SHP77 (cell line): ENCODE data around the gene ITPRID2.
A peak's percentile ranks its signal among the peaks of the same experiment; 100 is the strongest.

Source experiments
- DNase-seq, 2 experiments: peaks; one replicate each; lab custom pipeline; 2025; lab: John Stamatoyannopoulos, UW

ITPRID2 gene

DNA sequence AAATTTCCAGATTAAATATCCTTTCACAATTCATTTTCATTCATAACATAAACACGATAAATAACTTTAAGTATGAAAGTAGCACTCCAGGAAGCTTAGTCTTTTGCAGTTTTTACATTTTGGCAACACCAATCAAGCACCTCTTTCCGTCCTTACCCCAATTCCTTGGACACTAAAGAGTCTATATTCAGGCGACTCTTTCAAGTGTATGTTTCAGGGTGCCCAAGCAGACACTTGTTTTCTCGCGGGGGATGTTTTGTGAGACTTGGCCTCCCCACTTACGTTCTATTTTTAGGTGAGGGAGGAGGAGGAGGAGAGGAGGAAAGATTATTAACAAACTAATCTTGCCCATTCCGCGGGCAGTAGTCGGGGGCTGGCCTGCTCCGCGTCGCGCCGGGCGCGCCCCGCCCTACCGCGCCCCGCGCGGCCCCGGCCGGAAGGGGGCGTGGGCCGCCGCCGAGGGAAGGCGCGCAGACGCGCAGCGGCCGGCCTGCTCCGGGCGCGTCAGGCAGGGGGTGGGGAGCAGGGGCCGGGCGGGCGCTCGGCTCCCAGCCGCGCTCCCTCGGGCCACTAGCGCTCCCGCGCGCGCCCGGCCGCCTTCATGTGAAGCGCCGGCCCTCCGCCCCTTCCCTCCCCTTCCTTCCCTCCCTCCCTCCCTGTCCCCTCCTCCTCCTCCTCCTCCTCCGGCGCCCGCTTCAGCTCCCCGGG lies at the start of gene ITPRID2:
ITPRID2 (plus strand) TSS at position 473 of the 708 bp plus-strand sequence. CDS start 337 bp downstream, outside the sequence.
- peak; percentile 58 to 81 for DNase-seq

DNA sequence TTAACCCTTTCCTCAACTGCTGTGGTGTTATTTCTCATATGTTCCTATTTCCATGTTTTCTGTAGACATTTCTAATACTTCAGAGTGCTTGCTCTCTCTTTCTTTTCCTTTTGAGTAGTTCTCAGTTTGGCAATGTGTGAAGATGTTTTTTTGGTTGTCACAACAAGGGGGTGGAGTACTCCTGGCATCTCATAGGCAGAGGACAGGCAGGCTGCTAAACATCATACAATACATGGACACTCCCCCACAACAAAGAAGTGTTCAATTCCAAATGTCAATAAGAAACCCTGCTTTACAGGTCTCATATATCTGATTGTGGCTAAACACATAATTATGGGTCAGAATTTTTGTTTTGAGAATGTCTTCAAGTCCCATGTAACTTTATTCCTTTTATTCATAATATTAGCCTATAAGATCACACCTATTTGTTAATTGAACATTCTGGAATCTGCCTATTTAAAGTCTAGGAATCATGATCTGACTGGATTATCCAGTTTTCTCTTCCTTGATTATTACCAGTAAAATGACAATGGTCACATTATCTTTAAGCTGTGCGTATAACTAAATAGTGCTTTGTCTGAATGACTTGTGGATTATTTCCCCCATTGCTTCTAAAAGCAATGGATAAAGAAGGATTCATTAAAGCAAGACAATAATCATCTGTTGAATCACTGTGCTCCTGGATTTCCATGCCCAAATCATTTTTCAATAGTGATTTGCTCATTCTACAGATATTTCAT lies 46.8 kb upstream of the ITPRID2 start:
- no peak for DNase-seq

DNA sequence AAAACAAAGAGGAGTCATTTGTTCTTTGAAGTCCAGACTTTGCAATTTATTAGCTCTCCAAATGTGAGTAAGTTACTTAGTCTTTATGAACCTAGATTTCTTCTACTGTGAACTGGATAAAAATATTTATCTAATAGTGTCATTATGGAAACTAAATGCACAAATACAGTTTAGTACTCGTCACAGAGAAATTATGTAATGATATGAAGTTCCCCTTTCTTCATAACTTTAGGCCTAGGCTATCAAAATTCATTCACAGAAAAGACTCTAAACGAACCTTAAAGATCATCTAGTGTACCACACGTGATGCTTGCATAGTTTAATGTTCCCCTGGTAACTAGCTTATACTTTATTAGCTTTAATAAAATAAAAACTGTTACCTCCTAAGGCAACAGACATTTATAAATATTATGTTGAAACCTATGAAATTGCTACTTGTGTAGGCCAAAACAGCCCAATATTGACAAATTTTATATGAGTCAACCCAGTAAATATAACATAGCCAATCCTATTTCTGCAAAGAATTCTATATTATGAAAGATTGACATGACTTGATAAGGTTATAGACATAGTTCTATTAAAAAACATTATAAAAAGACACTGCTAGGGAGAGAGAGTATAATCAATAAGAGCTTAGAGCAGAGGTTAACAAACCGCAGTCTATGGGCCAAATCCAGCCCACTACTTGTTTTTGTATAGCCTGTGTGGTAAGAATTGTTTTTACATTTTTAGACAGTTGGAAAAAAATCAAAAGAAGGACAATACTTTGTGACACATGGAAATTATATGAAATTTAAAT lies 44.9 kb upstream of the ITPRID2 start:
- no peak for DNase-seq

DNA sequence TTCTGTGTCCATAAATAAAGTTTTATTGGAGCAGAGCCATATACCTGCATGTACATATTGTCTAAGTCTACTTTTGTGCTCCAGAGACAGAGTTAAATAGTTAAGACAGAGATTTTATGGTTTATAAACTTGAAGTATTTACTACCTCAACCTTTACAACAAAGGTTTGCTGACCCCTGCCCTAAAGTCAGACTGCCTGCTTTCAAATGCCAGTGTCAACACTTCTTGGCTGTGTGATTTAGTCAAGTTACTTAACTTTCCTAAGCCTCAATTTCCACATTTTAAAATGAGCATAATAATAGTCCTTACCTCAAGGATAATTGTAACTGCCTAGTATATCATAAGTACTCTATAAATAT lies 44.4 kb upstream of the ITPRID2 start:
- DNase-seq: no peak

DNA sequence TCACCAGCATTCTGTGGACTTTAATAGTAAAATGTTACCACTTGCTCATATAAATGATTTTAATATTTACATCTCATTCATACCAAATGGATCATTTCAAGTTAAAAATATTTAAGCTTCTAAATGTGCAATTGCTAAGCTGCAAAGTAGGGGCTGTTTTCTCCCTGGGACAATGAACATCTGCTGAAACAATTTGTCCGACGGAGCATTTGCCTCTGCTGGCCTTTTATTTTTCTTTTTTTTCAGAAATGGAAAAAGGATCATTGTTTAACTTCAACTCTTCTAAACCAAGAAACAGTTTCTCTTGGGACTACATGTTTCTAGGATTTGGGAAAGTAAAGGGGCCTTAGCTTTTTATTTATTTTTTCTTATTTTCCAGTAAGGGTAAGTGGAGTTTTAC lies 43.8 kb upstream of the ITPRID2 start:
- no peak for DNase-seq

DNA sequence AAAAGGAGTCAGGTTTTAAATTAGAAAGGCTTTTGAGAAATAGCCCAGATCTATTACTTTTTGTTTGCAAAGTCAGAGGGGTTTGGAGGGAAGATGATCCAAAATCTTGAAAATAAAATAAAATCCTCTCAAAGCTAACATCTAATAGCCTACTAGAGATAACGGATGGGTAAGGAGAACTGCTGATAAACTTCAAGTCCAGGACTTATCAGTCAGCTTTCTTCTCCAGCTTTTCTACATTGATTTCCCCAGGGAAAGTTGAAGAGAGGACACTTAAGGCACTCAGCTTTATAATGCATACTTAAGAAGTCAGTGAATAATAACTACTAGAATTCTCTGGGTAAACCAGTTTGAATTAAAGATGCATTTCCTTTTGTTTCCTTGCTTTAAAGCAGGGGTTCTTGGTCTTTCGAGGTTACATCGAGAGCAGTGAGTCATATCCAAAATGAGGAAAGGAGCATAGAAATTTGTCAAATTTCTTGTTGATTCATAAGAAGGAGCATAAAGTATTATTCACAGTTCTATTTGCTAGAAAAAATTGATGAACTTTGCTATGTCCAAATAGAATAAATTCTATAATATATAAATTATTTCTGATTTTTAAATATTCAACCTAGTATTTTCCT lies 43.2 kb upstream of the ITPRID2 start:
- no peak for DNase-seq

DNA sequence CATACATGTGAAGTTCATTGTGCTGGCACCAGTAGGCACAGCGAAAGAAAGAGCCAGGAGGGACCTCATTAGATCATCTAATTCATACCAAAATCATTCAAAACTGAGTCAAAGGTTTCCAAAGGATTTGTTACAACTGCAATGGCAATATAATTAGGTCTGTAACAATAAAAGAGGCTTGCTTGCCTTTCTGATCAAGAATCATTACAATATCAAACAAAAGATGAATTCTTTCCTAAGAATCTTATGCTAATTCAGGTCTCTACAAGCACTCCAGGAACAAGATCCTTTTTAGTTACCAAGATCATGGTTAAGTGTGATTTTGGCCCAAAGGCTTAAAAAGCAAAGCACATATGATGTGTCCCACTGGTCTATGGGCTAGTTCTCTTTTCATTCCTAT lies 41.9 kb upstream of the ITPRID2 start:
- DNase-seq: no peak

DNA sequence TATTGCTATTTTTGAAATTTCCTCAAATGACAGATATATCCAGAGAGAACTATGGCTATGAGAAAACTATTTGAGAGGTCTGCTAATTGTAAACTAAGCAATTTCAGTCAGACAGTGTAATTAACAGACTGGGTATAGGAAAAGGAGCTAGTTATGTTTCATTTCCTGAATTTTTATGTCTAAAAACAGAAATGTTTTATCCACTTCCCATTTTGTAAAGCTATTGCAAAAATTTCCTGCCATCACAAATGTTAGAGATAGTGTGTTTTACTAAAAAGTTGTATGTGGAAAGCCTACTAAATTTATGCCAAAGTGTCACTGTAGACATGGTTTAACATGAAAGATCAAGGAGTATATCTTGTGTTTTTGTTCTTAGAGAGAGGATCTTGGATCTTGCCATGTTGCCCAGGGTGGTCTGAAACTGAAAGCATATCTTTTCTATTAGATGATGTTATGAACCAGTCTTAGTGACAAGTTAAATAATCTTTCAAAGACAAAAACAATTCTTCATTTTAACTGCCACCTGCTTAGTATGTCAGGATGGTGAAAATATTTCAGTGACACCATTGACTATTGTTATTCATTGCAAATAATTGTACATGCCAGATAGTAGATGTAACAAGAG lies 40.5 kb upstream of the ITPRID2 start:
- no peak for DNase-seq

DNA sequence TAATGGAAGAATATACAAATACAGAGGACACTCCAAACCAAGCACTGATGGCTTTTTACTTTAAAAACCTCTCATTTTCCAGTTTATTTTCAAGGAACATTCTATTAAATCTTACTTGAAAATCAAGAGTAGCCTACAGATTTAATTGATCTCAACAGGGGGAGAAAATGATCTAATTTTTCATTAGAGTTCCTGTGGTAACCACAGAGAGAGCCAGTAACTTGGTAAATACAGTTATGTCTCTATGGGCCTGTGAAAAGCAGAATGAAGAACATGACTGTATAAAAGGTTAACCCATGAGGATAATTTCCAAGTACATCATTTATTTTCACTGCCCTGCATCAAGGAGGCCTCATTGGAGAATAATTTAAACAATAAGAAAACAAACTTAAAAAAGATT lies 39.8 kb upstream of the ITPRID2 start:
- no peak for DNase-seq

DNA sequence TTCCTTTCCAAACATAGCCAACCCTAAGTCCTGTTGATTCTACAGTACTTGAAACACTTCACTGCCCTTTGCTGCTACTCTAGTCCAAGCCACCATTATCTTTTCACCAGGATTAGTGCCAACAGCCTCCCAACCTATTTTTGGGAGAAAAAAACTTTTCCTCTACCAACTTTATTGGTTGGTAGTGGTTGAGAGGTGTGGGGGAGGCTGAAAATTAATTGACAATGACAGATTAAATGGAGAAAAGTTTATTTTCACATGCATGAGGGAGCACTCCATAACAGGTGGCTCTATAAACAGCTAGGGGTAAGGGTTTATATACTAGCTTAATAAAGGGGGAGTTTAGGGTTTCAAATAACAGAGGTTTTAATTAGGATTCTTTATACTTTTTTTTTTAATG lies 37.8 kb upstream of the ITPRID2 start:
- DNase-seq: no peak

DNA sequence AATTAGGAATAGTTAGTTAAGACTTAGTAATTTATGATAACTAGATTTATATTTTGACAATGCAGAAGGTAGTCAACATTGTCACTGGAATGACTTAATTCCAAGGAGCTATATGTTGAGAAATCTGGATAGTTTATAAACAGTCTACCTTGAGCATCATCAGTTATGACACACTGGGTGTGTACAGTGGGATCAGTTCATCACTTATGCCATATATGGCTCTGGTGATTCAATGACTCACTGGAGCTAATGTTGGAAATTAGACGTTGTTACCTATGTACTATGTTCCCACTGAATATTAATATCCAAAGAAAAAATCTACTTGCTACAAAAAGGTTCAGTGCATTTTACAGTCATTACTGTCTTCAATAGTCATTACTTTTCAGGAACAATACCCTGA lies 34.0 kb upstream of the ITPRID2 start:
- DNase-seq: no peak

DNA sequence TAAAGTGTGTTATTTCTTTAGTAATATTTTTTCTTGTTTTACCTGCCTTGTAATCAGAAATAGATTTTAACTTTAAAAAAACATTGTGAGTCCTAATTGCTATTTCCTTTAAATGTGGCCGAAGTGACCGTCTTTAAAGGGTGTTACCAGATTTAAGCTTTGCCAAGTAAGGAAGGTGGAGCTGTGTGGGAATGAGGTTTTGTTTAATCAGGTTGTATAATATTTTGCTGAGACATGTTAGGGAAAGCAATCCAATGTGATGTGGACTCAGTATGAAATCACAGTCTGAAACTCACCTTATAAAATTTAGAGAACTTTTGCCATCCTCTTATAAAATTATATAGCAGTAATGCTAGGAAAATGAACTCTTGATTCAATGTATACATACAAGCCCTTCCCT lies 32.9 kb upstream of the ITPRID2 start:
- DNase-seq: no peak

DNA sequence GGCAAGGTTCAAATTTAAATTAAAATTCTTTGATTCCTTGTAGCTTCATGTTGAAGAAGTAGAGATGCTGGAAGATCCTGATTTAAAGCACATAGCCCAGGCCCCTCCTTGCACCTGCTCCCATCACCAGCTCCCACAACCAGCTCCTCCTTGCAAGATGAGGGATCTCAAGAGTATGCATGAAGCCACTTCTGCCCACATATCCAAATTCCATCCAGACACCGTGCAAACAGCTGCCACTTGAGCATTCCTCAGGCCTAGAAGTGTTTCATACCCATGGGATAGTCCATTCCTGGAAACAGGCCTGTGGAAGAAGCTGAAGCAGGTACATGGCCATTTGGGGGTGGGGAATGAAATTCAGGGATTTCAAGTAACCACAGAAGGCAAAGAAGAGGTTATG lies 32.4 kb upstream of the ITPRID2 start:
- no peak for DNase-seq

DNA sequence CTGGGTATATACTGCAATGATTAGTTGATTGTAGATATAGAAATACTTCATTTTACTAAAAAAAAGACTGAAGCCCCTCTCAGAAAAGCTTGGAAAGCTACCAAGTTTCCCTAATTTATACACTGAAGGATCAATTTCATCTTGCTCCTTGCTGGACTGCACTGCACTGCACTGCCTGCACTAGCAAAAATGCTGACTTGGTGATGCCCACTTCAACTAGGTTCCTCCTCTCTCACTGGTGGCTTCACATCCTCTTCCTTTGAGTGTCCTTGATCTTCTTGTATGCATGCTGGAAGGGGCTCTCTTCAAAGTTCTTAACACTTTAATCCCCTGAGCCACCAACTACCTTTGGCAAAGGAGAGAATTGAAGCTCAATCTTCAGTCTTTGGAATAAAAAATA lies 31.7 kb upstream of the ITPRID2 start:
- no peak for DNase-seq

DNA sequence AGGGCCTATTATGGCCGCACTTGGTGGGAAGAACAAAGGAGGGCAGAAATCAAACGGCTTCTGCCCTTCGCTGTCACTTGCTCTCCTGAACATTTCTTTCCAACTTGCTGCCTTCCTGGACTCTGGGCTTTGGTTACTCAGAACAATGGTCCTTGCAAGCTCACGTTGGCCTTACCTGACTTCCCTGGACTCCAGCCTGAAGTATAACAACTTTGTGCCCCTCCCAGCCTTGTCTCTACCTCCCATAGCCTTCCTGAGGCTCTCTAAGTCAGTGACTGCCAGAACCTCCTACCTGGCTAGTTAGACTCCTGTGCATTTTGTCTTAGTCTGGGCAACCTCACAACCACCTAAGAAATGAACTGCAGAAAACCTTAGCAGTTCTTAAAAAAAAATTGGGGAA lies 30.2 kb upstream of the ITPRID2 start:
- no peak for DNase-seq

DNA sequence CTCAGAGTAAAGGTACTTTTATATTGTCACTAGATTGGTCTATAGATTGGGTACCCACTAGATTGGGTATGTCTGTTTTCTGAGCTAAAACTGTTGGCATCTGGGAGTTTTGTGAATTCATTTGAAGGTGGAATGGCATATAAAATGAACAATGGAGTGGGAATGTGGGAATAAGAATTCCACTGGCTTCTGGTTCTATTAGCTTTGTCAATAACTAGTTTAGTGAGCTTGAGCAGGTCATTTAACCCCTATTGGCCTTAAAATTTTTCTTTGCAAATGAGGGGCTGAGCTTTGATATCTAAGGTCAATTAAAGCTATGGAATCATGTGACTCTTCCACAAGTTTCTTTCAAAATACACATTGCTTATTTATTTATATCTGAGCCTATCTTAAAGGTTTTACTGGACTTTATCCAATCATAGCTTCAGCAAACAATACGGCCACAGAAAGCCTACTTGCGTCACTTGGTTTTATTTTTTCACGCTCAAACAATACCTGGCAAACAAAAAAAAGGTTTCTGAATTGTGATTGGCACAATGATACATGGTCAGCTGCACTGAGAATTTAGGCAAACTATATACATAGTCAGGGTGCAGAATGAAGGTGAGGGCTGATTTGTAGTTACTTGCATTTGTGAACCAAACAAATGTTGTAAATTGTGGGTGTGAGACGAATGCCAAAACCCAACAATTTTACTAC lies 28.8 kb upstream of the ITPRID2 start:
- DNase-seq: peak in 1 of 2 experiments; percentile 4

DNA sequence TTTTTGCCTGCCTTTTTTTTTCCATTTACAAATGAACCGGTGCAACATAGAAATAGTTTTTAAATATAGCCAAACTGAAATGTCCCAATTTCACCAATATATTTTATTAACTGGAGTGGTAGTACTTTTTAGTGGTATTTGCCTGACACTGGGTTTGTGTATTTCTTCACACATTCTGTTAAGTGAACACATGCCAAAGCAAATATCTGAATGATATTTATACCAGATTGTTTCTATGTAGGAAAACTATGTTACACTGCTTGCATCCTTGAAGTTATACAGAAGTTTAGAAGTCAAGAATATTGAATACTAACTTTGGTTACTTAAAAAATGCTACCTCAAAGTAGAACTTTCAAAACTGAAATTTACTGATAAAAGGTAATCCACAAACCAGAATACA lies 19.4 kb upstream of the ITPRID2 start:
- DNase-seq: no peak

DNA sequence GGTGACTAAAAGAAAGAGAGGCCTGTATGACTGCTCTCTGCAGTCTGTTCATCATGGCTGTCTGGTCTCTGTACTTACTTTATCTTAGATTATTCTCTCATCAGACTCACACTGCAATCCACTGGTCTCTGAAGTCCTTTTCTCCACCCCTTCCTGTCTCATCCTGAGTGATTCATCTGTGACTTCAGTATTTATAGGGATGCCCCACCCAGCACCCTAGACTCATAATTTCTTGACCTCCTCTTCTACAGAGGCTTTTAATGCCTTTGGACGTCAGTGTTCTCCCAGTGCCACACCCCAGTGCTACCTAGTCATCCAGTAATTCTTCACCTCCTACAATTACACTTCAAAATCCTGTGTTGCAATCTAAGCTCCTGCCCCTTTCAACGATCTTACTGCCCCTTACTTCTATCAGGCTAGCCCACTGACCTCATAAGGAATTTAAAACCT lies 14.9 kb upstream of the ITPRID2 start:
- DNase-seq: no peak

DNA sequence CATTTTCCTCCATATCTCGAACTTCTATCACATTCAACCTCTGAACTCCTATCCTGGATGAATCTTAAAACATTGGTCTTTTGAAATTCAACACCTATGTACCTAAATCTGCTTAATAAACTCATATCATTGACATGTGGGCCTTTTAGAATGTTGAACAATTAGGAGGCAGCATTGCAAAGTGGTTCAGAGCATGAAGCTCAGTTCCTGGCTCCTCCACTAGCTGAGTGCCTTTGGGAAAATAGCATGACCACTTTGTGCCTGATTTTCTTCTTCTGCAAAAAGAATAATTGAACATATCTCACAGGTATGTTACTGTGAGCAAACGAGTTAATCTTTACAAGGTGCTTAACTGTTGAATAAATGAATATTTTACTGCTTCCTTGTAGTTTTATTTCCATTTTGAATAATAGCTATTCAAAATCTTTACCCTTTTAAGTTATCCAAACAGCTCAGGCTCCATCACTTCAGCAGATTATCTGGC lies 14.3 kb upstream of the ITPRID2 start:
- no peak for DNase-seq

DNA sequence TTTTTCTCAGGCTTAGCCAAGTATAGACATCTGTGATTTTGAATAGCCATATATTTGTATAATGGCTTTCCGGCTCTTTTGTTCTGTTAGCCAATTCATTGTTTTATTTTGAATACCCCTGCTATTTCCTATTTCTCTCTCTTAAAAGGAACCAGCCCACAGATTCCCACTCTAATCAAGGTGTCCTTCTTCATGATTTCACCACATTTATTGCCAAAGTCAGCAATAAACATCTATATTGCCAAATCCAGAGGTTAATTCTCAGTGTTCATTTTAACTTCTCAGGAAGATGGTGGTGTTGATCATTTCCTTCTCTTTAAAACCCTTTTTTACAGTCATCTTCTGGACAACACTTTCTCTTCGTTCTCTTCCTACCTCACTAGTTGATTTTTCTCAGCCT lies 13.1 kb upstream of the ITPRID2 start:
- no peak for DNase-seq

DNA sequence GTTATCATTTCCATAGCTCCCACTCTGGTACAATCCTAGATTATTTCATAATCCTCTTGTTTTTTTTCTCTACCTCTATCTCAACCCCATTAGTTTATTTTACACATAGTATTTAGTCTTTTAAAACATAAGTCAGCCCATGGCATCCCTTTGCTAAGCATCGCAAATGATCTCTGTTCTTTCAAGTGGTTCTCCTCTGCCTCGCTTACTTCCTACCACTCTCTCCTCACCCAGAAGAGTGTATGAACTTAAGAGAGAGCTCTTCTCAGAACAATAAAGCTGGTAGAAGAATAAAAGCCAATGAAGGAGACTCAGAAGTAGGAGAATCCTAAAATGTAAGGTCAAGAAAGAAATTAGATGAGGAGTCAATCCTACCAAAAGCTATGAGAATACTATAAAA lies 12.2 kb upstream of the ITPRID2 start:
- DNase-seq: no peak
